Non-pigmented ciliary epithelial cell (primary cell): ENCODE data around the gene USP15.

Source experiments
- DNase-seq: peaks from one replicate; pipeline ENCODE4 v3.0.0-alpha.2; 2010; ENCODE audit warnings: low read depth

USP15 gene

DNA sequence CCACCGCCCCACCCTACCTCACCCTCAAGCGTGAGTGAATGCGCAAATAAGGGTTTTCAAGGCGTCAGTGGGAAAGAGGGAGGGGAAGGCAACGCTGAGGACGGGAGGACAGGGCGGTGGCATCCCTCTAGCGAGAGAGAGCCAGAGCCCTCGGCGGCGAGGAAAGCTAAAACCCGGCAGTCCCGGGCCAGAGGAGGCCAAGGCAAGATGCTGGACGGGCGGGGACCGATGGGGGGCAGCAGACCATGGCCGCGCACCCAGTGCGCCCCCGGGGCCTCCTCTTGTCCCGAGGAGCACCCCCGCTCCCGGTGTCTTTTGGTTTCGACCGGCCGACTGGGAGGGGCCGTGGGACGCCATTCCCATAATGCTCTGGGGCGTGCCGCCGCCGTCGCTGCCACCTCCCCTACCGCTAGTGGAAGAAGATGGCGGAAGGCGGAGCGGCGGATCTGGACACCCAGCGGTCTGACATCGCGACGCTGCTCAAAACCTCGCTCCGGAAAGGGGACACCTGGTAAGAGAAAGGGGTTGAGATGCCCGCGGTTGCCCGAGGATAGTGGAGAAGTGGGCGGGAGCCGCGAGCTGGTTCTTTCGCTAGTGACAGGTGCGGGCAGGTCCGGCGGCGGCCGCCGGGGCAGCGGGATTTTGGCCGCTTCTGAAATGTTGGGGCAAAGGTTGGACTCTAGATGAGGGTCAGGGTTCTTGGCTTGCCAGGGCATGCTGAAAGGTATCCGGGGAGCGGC lies at the start of gene USP15:
USP15 (plus strand) TSS at position 412 of the 740 bp plus-strand sequence; CDS start at position 423, 11 bp downstream.
- DNase-seq = peak; percentile 87

DNA sequence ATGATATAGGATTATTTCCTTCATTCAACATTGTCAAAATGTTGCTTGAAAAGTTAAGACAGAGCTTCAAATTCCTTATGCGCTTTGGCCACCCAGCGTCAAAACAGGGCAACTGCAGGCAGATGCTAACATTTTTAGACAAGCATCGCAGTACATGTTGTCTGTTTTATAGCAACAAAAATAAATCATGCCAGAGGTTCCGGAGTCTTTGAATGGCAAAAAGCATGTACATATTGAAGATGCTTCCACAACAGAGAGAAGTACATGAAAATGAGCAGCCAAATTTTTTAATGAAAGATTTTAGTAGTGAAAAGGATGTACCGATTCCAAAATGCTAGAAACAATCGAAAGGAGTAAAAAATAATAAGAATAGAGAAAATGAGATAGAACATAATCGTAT lies 49.8 kb upstream of the USP15 start:
- DNase-seq = no peak

DNA sequence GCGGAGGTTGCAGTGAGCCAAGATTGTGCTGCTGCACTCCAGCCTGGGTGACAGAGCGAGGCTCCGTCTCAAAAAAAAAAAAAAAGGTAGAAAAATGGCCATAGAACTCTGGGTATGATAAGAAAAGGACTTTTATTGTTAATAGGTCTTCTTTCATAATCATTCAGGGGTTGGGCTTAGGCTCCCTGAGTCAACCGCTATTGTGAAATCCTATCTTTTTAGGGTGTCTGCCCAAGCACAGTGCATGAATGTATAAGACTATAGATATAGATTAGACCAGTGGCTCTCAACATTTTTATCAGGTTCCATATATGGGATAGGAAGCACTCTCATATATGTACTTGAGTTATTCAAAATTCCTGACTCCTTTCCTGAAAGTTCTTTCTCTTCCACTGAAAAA lies 48.7 kb upstream of the USP15 start:
- DNase-seq = no peak

DNA sequence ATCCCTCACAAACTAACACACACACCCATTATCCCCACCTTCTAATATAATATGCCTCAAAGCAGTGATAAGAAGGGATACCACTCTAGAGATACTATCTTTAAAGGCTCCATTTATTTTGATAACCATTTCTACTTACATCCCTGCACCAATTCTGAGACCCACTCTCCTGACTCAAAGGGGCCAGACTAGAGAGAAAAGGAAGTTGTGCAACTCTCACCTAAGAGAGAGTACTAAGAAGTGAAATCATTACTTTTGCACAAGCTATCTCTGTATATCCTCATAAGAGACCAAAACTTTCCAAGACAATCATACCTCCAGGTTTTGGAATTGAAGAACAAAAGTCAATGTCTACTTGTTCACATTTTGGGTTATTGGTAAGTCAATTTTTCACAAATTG lies 45.4 kb upstream of the USP15 start:
- DNase-seq = no peak

DNA sequence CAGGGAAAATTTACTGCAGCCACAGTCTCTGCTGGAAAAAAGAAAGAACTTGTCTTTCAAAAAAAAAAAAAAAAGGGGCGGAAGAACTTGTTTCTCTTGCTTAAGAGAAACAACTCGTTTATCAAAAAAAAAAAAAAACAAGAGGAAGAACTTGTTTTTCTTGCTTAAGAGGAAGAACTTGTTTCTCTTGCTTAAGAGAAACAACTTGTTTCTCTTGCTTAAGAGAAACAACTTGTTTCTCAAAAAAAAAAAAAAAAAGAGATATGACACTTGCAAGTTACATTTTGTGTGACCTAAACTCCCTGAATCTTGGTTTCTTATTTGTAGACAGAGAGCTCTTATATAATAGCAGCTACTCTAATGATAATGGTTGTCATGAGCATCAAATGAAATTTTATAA lies 44.7 kb upstream of the USP15 start:
- no peak for DNase-seq

DNA sequence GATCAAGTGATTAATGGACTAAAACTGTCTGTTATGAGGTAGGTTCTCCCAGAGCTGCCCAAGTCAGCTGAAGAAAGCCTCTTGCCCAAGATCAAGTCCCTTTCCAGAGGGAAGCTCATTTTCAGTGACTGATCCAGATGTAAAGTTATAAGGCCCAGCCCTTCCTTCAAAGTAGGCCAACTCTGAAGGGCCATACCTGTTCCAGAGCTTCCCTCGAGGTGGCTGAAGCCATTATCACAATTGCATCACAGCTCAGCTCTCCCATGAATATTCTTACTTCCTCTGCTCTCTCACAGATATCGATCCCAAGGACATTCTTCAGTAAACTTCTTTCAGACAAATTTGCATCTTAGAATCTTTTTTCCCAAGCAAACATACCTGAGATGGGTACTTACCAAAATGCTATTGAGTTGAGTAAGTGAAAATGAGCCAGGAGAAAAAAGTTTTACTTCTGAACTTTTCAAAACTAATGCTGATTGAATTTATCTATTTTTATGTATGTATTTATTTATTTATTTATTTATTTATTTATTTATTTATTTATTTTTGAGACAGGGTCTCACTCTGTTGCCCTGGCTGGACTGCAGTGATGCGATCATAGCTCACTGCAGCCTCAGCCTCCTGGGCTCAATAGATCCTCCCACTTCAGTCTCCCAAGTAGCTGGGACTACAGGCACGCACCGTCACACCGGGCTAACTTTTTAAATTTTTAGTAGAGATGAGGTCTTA lies 42.6 kb upstream of the USP15 start:
- no peak for DNase-seq

DNA sequence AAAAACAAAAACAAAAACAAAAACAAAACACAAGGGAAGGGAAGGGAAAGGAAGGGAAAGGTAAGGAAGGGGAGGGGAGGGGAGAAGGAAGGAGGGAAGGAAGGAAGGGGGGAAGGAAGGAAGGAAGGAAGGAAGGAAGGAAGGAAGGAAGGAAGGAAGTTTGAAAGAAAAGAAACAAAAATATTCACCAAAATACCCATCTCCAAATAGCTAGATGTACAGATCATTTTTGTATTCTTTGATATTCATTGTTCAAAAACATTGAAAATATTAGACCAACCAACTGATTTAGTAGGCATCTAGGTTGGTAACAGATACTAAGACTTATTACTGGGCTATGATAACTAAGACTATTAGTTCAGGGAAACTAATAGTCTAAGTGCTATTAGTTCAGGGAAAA lies 39.1 kb upstream of the USP15 start:
- DNase-seq = no peak

DNA sequence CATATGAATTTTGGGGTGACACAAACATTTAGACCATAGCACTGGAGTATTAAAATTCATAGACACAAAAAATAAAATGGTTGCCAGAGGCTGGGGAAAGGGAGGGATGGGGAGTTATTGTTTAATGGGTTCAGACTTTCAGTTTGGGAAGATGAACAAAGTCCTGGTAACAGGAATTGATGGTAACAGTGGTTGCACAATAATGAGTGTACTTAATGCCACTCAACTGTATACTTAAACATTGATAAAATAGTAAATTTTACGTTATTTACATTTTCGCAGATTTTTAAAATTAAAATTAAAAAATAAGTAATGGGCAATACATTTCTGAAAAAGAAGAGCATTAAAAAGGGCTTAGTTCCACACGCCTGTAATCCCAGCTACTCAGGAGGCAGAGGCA lies 35.6 kb upstream of the USP15 start:
- no peak for DNase-seq

DNA sequence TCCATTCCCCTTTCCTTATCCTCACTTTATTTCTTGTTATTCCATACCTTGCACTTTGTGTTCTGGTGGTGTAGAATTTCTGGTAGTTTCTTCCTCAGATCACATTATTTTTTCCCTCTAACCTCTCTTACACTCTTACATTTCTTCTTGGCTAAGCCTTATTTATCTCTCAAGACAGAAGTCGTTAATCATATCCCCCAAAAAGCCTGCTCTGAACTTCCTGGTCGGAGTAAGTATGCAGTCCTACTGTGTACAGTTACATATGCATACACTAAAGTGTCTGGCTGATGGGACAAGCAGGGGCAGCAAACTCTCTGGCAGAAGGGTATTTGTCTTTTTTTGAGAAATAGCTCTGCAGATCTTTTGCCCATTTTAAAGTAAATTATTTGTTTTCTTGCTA lies 33.1 kb upstream of the USP15 start:
- no peak for DNase-seq

DNA sequence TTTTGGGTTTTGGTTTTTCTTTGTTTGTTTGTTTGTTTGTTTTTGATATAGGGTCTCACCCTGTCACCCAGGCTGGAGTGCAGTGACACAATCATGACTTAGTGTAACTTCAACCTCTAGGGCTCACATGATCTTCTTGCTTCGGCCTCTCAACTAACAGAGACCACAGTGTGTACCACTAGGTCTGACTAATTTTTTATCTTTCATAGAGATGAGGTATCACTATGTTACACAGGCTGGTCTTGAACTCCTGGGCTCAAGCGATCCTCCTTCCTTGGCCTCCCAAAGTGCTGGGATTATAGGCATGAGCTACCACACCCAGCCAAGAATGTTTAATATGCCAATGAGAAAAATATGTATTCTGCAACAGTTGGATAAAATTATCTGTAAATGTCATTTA lies 29.6 kb upstream of the USP15 start:
- no peak for DNase-seq

DNA sequence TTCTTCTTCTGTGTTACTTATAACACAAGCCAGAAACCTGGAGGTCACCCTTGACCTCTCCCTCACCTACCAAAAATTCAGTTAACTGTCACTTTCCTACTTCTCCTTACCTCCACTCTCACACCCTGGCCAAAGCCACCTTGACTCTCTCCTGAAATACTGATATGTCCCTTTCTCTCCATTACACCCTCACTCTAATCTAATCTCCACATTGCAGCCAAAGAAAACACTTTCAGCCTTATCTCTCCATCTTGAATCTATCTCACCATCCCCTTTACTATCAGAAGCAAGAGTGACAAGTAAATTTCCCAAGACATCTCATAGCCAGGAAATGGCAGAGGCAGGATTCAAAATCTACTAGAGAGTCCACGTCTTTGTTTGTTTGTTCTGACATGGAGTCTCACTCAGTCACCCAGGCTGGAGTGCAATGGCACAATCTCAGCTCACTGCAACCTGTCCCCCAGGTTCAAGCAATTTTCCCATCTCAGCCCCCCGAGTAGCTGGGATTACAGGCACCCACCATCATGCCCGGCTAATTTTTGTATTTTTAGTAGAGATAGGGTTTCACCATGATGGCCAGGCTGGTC lies 28.0 kb upstream of the USP15 start:
- no peak for DNase-seq

DNA sequence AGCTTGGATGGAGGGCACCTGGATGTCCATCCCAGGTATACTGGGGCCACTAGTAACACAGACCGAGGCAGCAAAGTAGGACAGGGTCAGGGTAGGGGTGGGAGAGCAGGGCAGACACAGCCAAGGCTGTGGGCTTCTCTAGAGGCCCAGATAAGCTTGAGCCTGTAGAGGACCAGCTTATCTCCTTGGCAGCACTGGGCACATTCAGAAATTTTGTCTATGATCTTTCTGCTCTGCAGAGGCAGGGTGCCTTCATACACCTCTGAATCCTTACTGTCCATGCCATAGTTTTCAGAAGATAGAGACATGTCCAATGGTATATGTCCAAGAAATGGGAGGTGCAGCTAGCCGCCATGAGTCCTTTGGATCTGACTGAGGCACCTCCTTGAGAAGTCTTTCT lies 26.4 kb upstream of the USP15 start:
- DNase-seq = no peak

DNA sequence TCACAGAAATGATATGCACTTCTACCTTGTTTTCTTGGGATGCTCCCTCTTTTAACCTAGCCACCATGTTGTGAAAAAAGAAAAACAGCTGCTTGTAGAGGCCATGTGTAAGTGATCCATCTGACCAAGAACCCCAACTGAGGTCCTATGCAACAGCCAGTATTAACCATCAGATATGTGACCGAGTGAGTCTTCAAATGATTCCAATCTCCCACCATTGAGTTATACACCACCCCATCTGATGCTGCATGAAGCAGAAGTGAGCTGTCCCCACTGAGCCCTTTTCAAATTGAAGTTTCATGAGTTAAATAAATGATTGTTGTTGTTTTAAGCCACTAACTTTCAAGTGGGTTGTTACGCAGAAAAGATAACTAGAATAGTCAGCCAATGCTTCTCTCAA lies 20.6 kb upstream of the USP15 start:
- DNase-seq = no peak

DNA sequence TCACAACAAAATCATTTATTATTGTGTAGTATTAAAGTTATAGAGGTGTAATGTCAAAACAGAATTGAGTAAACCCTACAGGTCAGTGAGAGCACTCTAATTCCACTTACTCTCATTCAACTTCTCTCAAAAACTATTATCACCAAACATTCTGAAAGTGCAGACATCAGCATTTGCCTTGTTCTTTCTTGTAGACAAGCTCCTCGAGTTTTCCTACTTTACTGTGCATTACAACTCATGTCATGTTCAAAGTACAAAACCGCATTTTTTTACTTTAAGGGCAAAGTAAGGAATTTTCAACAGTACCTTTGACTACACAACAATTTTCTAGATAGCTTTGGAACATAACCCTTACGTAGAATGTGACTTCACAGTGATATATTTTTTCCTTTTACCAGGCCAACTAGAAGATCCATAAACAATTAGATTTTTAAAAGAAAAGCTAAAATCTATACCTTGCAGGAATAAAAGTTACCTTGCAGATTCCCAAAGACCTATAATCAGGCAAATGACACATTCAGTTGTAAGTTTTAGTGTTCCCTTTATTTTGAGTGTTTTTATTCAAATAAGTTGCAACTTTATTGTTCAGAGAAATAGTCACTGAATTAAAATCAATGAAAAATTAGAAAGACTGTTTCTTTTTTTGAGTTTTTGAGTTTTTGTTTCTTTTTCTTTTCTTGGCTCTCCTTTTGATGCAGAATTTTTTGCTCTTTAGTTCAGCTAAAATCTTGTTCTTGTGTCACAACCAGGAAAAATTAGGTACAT lies 12.7 kb upstream of the USP15 start:
- DNase-seq = no peak

DNA sequence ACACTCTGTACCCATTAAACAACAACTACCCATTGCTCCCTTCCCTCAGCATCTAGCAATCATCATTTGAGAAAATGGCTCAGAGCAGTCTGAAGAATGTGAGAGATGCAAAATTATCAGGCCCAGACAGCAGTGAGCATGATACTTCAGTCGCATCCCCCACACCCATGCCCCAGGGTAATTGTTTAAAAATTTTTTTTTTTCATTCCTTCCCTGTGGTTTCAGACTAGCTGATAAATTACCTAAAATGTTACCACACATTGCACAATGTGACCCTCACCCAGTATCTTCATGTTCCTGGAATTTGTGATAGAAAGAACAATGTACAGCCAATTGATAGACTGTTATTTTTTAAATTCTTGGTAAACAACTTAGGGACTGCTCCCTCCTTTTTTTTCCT lies 11.3 kb upstream of the USP15 start:
- DNase-seq = no peak

DNA sequence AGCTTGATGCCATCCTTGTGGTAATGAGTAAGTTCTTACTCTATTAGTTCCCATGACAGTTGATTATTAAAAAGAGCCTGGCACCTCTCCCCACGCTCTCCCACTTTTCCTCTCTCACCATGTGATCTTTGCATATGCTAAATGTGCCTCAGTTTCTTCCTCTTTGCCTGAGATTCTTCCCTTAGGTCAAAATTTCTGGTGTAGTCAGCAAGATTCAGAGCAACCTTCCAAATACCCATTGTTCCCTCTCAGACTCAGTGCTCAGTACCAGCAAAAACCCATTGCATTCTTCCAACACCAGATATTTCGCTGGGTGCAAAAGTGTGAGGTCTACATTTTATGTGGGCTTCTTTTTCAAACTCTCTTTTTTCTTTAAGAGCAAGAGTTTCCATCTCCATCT lies 10.8 kb upstream of the USP15 start:
- DNase-seq = no peak

DNA sequence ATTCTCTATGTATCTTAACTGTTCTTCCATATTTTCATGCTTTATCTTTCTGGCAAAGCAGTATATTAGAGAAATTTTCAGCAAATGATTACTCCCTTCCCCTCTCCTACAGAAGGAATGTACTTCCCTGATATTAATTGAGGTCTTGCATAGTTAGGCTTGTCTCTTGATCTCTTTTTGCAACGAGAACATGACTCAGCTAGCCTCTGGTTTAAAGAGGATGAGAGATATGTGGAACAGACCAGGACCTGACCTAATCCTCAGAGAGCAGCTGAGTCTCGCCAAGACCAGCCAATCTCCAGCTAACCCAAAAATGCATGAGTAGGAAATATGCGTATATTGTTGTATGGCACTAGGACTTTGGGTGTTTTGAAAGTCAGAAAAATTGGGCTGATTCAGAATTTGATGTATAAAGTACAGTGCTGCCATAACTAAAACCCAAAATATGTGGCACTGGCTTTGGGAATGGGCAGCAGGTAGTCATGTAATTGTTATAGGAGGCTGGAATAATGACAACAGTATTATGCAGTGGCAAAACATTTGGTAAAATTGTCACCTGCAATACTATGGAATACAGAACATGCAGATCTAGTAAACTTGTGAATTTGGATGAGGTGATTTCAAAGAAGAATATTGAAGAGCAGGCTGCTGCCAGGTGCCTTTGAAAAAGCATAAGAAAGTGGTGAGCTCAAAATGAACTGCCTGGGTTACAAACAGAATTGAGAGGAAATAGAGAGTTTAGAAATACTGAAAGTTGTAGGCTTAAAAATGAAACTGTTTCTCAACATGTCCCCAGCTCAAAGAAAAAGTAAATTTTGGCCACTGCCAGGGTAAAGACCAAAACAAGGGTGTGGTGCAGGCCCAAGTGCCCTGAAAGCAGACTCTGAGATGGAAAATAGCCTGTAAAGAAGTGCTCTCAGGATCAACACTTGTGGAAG lies 9.3 kb upstream of the USP15 start:
- peak; percentile 35 for DNase-seq

DNA sequence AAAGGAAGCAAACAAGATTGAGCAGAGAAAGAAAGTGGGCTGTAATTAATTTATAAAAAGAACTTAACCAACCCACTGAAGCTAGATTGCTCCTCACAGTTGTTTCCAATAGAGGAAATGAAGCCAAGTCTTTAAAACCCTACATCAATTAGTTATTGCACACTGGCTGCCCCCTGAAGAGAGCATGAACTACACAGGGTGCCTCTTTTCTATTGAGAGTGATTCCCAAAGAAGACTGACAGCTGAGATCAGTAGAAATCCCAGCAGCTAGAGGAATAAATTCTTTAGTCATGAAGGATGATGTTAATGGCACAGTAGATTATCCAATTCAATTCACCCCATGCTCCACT lies 8.6 kb upstream of the USP15 start:
- no peak for DNase-seq

DNA sequence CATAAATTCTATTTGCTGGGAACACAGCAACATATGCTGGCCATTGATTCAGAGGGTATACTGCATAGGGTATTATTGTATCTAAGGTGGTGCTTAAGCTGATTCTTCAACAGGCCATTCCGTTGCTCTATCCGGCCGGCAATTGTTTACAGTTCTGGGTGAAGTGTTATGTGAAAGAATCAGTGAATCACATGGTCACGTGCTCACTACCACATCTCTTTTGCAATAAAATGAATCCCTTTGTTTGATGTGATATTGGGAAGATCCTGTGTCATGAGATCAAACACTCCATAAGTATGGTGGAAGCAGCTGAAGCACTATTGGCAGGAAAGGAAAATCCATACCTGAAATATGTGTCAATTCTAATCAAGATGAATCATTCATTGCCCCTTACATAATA lies 7.6 kb upstream of the USP15 start:
- no peak for DNase-seq

DNA sequence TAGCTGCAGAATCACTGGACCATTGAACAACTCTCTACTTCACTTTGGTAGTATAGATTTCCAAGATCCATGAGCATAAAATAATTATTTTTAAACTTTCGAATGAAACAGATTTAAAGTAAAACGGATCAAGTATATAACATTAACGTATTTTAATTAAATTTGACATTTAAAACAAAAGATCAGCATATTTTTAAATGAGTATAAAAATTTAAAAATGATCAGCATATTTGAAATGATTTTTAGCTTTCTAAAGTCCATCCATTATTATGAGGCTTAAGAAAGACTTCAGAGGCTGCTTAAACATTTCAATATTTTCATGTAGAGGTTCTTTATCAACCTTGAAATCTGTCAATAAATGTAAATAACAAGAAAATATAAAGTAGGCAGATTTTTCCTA lies 5.2 kb upstream of the USP15 start:
- no peak for DNase-seq

DNA sequence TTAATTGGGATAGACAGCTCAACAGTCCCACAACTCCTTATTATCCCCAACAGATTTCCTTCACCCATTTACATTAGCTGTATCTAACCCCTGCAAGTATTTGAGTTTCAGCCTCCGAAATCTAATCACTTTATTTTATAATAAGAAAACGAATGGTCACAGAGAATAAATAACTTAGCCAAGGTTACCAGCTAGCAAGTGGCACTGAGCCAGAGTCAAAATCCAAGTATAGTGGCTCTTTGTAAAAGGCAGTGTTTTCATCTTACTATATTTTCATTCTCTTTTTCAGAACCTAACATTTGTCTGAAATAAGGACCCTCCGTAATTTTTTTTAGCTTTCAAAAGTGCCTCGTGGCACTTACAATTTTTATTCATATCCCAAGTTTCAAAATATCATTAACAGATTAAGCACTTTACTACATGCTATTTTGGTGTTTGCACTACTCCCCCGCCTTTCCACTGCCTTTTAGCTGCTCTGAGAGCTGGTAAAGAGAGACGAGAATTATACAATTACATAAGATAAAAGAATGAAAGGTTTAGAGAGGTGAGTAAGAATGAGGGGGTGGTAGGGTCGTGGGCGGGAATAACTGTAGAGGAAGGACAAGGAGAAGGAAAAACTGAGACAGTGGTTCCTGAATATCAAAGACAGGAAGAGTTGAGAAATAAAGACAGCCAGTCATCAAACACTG lies 3.7 kb upstream of the USP15 start:
- no peak for DNase-seq
